CD14-positive monocyte (primary cell): Measurements from ENCODE around the gene GATA3. TPM values are rescaled to one million over a fixed set of nuclear protein-coding genes. Genes with fewer than 3 reads are reported as not detected.

Source experiments
- DNase-seq, 3 donors: peaks; one replicate each; pipeline ENCODE4 v3.0.0-alpha.2; 2011 to 2022
- H2AFZ ChIP-seq: 2 replicates; pipeline ENCODE4 v1.6.0; 2012; ENCODE audit warnings: mild to moderate bottlenecking, low read depth, low read length, inconsistent platforms; ENCODE audit not compliant: insufficient read depth, poor library complexity, severe bottlenecking
- H3K27ac ChIP-seq, 2 donors: 1 replicate in 1 of 2; 2 replicates in 1 of 2; pipeline ENCODE4 v1.5.1; 2012 to 2013; ENCODE audit warnings: low read length in 2 of 2, control low read depth in 1 of 2, inconsistent platforms in 1 of 2, low read depth in 1 of 2, mild to moderate bottlenecking in 1 of 2
- H3K27me3 ChIP-seq, 2 donors: one replicate each; pipeline versions ENCODE4 v1.6.0 to v1.6.1; 2011 to 2013; ENCODE audit warnings: low read length in 2 of 2; ENCODE audit not compliant: control insufficient read depth in 2 of 2, insufficient read depth in 2 of 2
- H3K36me3 ChIP-seq, 2 donors: replicated peaks in 1 of 2; 1 replicate in 1 of 2; 2 replicates in 1 of 2; pipeline versions ENCODE4 v1.5.1 to v1.6.1; 2012 to 2013; ENCODE audit warnings: low read length in 2 of 2, control low read depth in 1 of 2, inconsistent platforms in 1 of 2, mild to moderate bottlenecking in 1 of 2; ENCODE audit not compliant: insufficient read depth in 2 of 2, control insufficient read depth in 1 of 2
- H3K4me1 ChIP-seq, 2 donors: 1 replicate in 1 of 2; 2 replicates in 1 of 2; pipeline versions ENCODE4 v1.5.1 to v1.6.1; 2012 to 2013; ENCODE audit warnings: low read length in 2 of 2, control low read depth in 1 of 2, inconsistent platforms in 1 of 2, mild to moderate bottlenecking in 1 of 2, moderate library complexity in 1 of 2; ENCODE audit not compliant: insufficient read depth in 2 of 2, control insufficient read depth in 1 of 2
- H3K4me2 ChIP-seq: replicated peaks from 2 replicates; pipeline ENCODE3; 2012; ENCODE audit warnings: low read length, moderate library complexity, mild to moderate bottlenecking; ENCODE audit not compliant: poor library complexity, severe bottlenecking; ENCODE audit errors: extremely low read depth
- H3K4me3 ChIP-seq, 3 experiments: fragments of 200-600 bp in 1 of 3; sonication (generic) in 1 of 3; replicated peaks in 1 of 3; 1 replicate in 2 of 3; 2 replicates in 1 of 3; pipeline ENCODE4 v1.5.1; 2011 to 2013; ENCODE audit warnings: low read length in 3 of 3, mild to moderate bottlenecking in 3 of 3, control low read depth in 2 of 3, low read depth in 2 of 3, inconsistent platforms in 1 of 3, moderate library complexity in 1 of 3
- H3K79me2 ChIP-seq: 2 replicates; pipeline ENCODE4 v1.6.0; 2012; ENCODE audit warnings: mild to moderate bottlenecking, control low read depth, inconsistent platforms, low read length, moderate library complexity; ENCODE audit not compliant: insufficient read depth
- H3K9ac ChIP-seq: 2 replicates; pipeline ENCODE4 v1.6.0; 2017; ENCODE audit warnings: low read length, mild to moderate bottlenecking; ENCODE audit not compliant: insufficient read depth, poor library complexity, severe bottlenecking
- H3K9me3 ChIP-seq, 2 donors: replicated peaks in 1 of 2; 1 replicate in 1 of 2; 2 replicates in 1 of 2; pipeline versions ENCODE4 v1.5.1 to v1.6.1; 2012 to 2013; ENCODE audit warnings: low read length in 2 of 2, control low read depth in 1 of 2; ENCODE audit not compliant: control insufficient read depth in 1 of 2, insufficient read depth in 1 of 2
- H4K20me1 ChIP-seq: 2 replicates; pipeline ENCODE4 v1.6.0; 2012; ENCODE audit warnings: mild to moderate bottlenecking, low read length, control low read depth, moderate library complexity; ENCODE audit not compliant: insufficient read depth
- H3K27ac Mint-ChIP-seq, 7 donors: one replicate each; pipeline ENCODE4 v1.8.0; 2020; ENCODE audit warnings: mild to moderate bottlenecking in 7 of 7, mixed read lengths in 7 of 7, moderate library complexity in 6 of 7, inconsistent platforms in 2 of 7
- H3K27me3 Mint-ChIP-seq, 3 donors: one replicate each; pipeline ENCODE4 v1.8.0; 2021 to 2022; ENCODE audit warnings: low read depth in 3 of 3, mild to moderate bottlenecking in 3 of 3, mixed read lengths in 3 of 3, moderate library complexity in 3 of 3, inconsistent platforms in 1 of 3
- H3K36me3 Mint-ChIP-seq, 2 donors: one replicate each; pipeline ENCODE4 v1.8.0; 2020; ENCODE audit warnings: mixed read lengths in 2 of 2, inconsistent platforms in 1 of 2, mild to moderate bottlenecking in 1 of 2
- H3K4me1 Mint-ChIP-seq: one replicate; pipeline ENCODE4 v1.8.0; 2020; ENCODE audit warnings: mild to moderate bottlenecking, mixed read lengths
- H3K4me3 Mint-ChIP-seq, 2 donors: one replicate each; pipeline ENCODE4 v1.8.0; 2020; ENCODE audit warnings: mild to moderate bottlenecking in 2 of 2, mixed read lengths in 2 of 2, moderate library complexity in 1 of 2
- H3K9me3 Mint-ChIP-seq, 7 donors: one replicate each; pipeline ENCODE4 v1.8.0; 2020 to 2022; ENCODE audit warnings: mixed read lengths in 7 of 7, mild to moderate bottlenecking in 6 of 7, moderate library complexity in 6 of 7, inconsistent platforms in 2 of 7
- WGBS: methylation state at CpG from one replicate; pipeline ENCODE4 v1.1.5; 2013; ENCODE audit warnings: missing lambda C conversion rate; ENCODE audit not compliant: insufficient coverage; 5-methylcytosine and 5-hydroxymethylcytosine counted together
- intact Hi-C, 2 donors: fragments of 100-400 bp; cut with micrococcal nuclease; formaldehyde crosslinking; loops; one replicate each; pipeline versions ENCODE4 v1.15.0 to v1.15.1; 2023
- polyA plus RNA-seq, 3 donors: library from polyadenylated mRNA; depleted of rRNA in 1 of 3; unstranded in 2 of 3; stranded (reverse) in 1 of 3; fragments of 300-500 nt in 2 of 3; fragments of >200 nt in 1 of 3; fragmentation: Illumina TruSeq in 2 of 3; gene quantifications; 1 replicate in 2 of 3; 2 replicates in 1 of 3; pipeline ENCODE4 v1.2.3, GENCODE V29; 2012 to 2021
- TF ChIP-seq, protein P1 (sequence below): fragments of 200-600 bp; IDR thresholded peaks from one replicate; pipeline ENCODE4 v1.8.0; 2022; ENCODE audit warnings: antibody characterized with exemption, mild to moderate bottlenecking

Gene GATA3
- polyA plus RNA-seq, 3 donors: 0.07 to 0.08 TPM; not detected in 1

DNA sequence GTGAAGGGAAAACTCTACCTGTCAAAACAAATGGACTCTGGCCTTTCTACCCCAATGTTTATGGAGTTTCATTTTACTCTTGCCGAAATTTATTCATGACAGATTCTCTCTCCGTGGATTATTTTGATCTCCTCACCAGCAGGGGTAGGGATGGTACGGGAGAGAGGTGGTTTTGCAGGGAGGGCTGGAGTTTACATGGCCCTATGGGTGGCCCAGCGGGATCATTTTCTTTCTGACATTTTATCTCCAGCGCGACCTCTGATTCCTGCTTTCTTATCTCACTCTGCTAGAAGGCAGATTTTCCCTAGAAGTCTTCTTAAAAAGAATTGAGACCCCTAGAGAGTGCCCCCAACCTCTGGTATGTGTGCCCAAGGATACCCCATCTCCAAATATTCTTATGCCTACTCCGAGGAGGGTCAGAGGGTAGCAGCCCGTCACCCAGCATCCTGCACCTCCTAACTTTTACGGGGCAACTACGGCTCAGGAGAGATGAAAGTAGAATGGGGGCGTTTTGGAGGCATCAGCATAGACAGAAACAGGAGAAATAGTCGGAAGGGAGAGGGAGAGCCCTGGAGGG lies 10.1 kb upstream of the GATA3 start:
- TF ChIP-seq, protein P1, sequence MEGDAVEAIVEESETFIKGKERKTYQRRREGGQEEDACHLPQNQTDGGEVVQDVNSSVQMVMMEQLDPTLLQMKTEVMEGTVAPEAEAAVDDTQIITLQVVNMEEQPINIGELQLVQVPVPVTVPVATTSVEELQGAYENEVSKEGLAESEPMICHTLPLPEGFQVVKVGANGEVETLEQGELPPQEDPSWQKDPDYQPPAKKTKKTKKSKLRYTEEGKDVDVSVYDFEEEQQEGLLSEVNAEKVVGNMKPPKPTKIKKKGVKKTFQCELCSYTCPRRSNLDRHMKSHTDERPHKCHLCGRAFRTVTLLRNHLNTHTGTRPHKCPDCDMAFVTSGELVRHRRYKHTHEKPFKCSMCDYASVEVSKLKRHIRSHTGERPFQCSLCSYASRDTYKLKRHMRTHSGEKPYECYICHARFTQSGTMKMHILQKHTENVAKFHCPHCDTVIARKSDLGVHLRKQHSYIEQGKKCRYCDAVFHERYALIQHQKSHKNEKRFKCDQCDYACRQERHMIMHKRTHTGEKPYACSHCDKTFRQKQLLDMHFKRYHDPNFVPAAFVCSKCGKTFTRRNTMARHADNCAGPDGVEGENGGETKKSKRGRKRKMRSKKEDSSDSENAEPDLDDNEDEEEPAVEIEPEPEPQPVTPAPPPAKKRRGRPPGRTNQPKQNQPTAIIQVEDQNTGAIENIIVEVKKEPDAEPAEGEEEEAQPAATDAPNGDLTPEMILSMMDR: no peak
- H3K27ac ChIP-seq: no peak overlapping the region
- H3K4me3 Mint-ChIP-seq: peak overlapping the region in 1 of 2 donors; percentile 85
- H3K27me3 ChIP-seq: peaks cover 93 to 100% of the 10 kb centered on the region in 2 donors
- H3K9ac ChIP-seq: no peak overlapping the region
- 20% methylated on average over 4 of the region's 12 CpGs for WGBS
- H3K4me2 ChIP-seq: no peak overlapping the region
- H3K9me3 Mint-ChIP-seq: peaks cover 0 to 40% (median 23%) of the 10 kb centered on the region in 7 donors
- no peaks in the 10 kb centered on the region for H4K20me1 ChIP-seq
- no peaks in the 10 kb centered on the region for H3K36me3 ChIP-seq
- H3K4me1 ChIP-seq: peaks cover 5 to 8% of the 10 kb centered on the region in 2 donors
- H2AFZ ChIP-seq: no peak overlapping the region
- DNase-seq: no peak
- no peaks in the 10 kb centered on the region for H3K79me2 ChIP-seq
- peaks cover 4 to 82% of the 10 kb centered on the region in 2 donors for H3K9me3 ChIP-seq
- intact Hi-C loops: no loop called here
- H3K27ac Mint-ChIP-seq: no peak overlapping the region
- H3K4me3 ChIP-seq: no peak overlapping the region
- H3K4me1 Mint-ChIP-seq: peaks cover 32% of the 10 kb centered on the region
- peaks cover 0 to 11% of the 10 kb centered on the region in 2 donors for H3K36me3 Mint-ChIP-seq
- peaks cover 99% of the 10 kb centered on the region in 3 donors for H3K27me3 Mint-ChIP-seq

DNA sequence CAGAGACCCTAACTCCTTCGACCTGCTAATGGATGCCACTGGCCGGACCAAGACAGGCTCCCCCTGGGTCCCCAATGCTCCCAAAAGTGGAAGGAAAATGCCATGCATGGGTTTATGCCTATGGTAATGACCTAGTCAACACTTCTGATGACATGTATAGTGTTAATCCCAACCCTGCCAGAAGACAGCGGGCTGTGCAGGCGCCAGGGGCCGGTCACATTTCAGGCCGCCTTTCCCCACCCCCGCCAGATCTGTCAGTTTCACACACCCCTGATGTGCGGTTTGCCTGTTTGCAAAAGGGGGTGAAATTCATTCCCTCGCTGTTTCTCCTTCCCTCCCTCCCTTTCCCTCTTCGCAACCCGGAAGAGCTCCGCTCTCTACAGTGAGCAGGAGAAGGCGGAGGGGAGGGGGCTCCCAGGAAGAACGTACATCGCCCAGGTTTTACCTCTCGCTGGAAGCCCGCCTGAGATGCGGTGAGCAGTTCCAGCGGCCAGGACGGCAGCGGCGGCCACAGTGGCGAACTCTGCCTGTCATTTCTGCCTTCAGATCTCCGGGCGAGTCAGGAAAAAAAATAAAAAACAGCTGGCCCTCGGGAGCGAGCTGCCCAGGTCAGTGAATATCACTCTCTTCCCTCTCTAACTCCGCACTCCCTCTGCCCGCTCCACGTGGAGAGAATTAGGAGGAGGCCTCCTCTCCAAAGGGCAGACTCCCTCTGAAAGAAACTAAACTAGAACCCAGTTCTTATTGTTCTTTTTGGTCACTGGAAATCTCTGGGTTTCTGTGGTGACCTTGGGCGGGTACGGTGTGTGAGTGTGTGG lies 9.4 kb upstream of the GATA3 start:
- peak overlapping the region in 1 of 7 donors; percentile 2 for H3K27ac Mint-ChIP-seq
- H3K4me1 Mint-ChIP-seq: peaks cover 34% of the 10 kb centered on the region
- Histone ChIP-seq H3K9me3 (peaks cover 4 to 83% of the 10 kb centered on the region in 2 donors), H3K4me2 (peak overlapping the region; percentile 38), H3K4me1 (peaks cover 5 to 13% of the 10 kb centered on the region in 2 donors), H3K36me3 (no peaks in the 10 kb centered on the region), H3K27ac (no peak overlapping the region), H3K79me2 (no peaks in the 10 kb centered on the region), H2AFZ (peak overlapping the region; percentile 35), H3K4me3 (peak overlapping the region in 1 of 3 experiments; percentile 38), H3K27me3 (peaks cover 92 to 99% of the 10 kb centered on the region in 2 donors), H3K9ac (no peak overlapping the region), H4K20me1 (no peaks in the 10 kb centered on the region)
- H3K27me3 Mint-ChIP-seq: peaks cover 97 to 99% (median 98%) of the 10 kb centered on the region in 3 donors
- no peak for DNase-seq
- intact Hi-C loops: no loop called here
- H3K36me3 Mint-ChIP-seq: peaks cover 0 to 10% of the 10 kb centered on the region in 2 donors
- WGBS: 2% methylated on average over 14 of the region's 32 CpGs
- peaks cover 0 to 40% (median 23%) of the 10 kb centered on the region in 7 donors for H3K9me3 Mint-ChIP-seq
- TF ChIP-seq, protein P1: no peak
- peak overlapping the region; percentile 43 to 85 for H3K4me3 Mint-ChIP-seq
